SIG-M5 treated with dmso at 0.1 percent for 504 hours (cell line): ENCODE measurements around the gene TBXT.

Experiments
- DNase-seq: peaks from one replicate; lab custom pipeline; 2025; ENCODE audit not compliant: unreplicated experiment; lab: John Stamatoyannopoulos, UW

The TBXT gene

GRCh38 chr6:166121726-166122125 lies 45.9 kb downstream of the TBXT start:
- DNase-seq: no peak

GRCh38 chr6:166119116-166119911 lies 48.3 kb downstream of the TBXT start:
- DNase-seq: no peak

GRCh38 chr6:166115609-166116008 lies 52.0 kb downstream of the TBXT start:
- no peak for DNase-seq

- no peak for DNase-seq
Observed at GRCh38 chr6:166112580-166112979, 55.1 kb downstream of the TBXT start.

GRCh38 chr6:166109608-166110007 lies 58.0 kb downstream of the TBXT start:
- no peak for DNase-seq
